Transverse colon (tissue), 3 donors: Measurements from ENCODE around the gene PAWR.

ENCODE experiments used
- EP300 ChIP-seq: sonication (generic); formaldehyde crosslinking; IDR thresholded peaks from one replicate; pipeline ENCODE4 v1.6.1; 2017; ENCODE audit warnings: antibody characterized with exemption, low read depth
- POLR2A ChIP-seq: fragments of 450-650 bp; IDR thresholded peaks from one replicate; pipeline ENCODE4 v1.6.1; 2016; ENCODE audit warnings: antibody characterized with exemption, mild to moderate bottlenecking, moderate library complexity
- TF ChIP-seq, protein P1 (sequence below), 5 experiments: fragments of 200-600 bp in 3 of 5; fragments of 450-650 bp in 2 of 5; sonication (generic) in 3 of 5; IDR thresholded peaks; 1 replicate in 2 of 5; 2 replicates in 3 of 5; pipeline ENCODE4 v1.5.1; 2016 to 2017; ENCODE audit warnings: antibody characterized with exemption in 5 of 5, inconsistent platforms in 3 of 5, mild to moderate bottlenecking in 2 of 5, moderate library complexity in 1 of 5

- TF ChIP-seq EP300 (no peak), POLR2A (no peak)
- TF ChIP-seq, protein P1, sequence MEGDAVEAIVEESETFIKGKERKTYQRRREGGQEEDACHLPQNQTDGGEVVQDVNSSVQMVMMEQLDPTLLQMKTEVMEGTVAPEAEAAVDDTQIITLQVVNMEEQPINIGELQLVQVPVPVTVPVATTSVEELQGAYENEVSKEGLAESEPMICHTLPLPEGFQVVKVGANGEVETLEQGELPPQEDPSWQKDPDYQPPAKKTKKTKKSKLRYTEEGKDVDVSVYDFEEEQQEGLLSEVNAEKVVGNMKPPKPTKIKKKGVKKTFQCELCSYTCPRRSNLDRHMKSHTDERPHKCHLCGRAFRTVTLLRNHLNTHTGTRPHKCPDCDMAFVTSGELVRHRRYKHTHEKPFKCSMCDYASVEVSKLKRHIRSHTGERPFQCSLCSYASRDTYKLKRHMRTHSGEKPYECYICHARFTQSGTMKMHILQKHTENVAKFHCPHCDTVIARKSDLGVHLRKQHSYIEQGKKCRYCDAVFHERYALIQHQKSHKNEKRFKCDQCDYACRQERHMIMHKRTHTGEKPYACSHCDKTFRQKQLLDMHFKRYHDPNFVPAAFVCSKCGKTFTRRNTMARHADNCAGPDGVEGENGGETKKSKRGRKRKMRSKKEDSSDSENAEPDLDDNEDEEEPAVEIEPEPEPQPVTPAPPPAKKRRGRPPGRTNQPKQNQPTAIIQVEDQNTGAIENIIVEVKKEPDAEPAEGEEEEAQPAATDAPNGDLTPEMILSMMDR (IDR thresholded peaks at IDR 0.05), result no peak
Observed at GRCh38 chr12:79569679-79570078, 121.1 kb downstream of the PAWR start.
